NCI-H82 treated with DMSO at 0.1 percent for 48 hours (cell line): ENCODE data around the gene BRCA1.

Source experiments
- DNase-seq: peaks from one replicate; lab custom pipeline; 2025; ENCODE audit not compliant: unreplicated experiment; lab: John Stamatoyannopoulos, UW

The BRCA1 gene

DNA sequence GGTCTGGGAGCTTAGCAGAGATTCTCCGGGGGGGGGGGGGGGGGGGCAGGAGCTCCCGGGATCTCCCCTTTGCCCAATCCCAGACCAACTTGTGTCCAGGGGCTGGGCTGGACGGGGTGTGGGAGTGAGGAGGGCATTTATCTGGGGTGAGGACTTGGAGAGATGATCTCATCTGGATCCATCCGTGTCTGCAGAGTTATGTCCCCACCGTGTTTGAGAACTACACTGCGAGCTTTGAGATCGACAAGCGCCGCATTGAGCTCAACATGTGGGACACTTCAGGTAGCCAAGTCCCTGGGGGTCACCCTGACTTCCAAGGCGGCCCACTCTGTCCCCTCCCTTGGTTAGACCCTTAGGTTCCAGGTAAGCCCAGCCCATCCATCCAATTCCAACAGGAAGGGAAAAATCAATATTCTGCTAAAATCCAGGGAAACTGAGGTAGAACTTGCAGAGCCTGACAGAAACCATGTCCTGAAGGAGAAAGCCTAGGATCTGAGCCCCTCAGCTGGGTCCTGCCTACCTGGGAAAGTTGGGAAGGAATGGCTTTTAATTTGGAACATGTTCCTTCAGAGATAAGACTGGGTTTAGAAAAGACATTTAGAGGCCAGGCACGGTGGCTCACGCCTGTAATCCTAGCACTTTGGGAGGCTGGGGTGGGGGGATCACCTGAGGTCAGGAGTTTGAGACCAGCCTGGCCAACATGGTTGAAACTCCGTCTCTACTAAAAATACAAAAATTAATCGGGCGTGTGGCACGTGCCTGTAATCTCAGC, 99.2 kb downstream of the BRCA1 start:
- no peak for DNase-seq

GRCh38 chr17:43025290-43025657, 99.9 kb downstream of the BRCA1 start:
- no peak for DNase-seq

DNA sequence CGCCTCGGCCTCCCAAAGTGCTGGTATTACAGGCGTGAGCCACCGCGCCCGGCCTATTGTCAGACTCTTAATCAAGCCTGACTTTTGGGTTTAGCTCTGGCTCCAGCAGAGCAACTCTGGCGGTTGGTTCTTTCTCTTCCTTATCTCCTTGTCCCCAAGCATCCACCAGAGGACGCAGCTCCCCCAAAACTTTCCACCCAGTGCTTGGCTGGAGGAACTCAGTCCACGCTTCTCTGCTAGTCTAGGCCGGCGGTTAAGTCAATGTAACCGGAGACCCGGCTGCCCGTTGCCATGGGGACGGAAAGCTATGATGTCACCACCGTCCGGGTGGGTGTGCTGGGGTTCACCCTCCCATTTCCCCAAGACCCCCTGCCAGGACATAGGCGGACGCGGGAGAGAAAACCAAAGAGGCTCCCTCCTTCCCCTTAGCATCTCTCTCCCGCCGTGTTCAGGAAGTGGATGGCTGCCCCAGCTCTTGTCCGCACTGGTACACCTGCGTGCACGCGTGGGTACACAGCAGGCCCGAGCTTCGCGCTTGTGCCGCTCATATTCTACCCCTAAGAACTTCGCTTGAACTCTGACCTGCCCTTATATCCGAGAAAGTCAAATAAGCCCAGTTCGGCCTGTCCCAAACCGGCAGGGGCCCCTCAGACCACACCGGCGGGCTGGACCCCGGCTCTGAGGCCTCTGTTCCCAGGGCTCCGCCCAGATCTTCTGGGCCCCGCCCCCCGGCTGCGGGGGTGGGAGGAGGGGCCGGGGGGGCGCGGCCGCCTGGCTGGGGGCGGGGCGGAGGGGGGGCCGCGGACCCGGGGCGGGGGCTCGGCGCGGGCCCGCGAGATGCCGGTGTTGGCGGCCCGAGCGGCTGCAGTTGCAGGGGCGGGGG, 100.5 kb downstream of the BRCA1 start, which contains the start of gene RND2:
Gene RND2 (plus strand): TSS at position 825 of the 883 bp plus-strand sequence. CDS start 117 bp downstream, outside the sequence.
- DNase-seq: peak; percentile 82

DNA sequence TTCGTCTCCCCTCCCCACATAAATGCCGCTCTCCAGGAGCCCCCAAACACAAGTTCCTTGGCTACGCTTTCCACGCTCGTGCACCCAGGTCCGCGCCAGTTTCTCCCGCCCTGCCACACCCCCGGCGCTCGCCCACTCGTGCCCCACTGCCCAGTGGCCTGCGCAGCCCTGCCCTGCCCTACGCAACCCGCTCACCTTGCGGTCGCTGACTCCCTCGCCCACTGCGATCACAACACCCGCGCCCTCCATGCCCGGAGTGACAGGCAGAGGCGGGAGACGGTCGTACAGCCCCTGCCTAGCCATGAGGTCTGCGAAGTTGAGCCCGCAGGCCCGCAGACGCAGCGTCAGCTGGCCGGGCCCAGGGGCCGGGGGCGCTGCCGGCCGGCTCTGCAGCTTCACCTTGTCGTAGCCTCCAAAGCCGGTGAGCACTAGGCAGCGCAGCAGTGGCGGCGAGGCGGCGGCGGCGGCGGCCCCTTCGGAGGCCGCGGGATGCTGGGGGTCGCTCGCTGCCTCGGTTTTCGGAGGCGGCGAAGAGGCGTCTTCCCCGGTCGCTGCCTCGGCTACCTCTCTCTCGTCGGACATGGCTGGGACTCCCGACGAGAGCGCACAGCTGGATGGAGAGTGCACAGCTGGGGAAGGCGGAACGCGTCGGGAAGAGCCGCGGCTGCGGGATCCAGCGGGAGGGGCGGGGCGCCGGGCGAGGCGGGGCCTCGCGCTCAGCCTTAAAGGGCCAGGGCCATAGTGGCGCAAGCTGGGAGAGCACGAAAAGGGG, 103.2 kb downstream of the BRCA1 start, which contains the start of gene VAT1:
Gene VAT1 (minus strand): TSS at position 645 of the 772 bp plus-strand sequence. CDS start 63 bp downstream, at position 582.
- peak; percentile 67 for DNase-seq

- no peak for DNase-seq
These were observed 104.1 kb downstream of the BRCA1 start for GRCh38 chr17:43020789-43021740.

GRCh38 chr17:43020030-43020621, 105.0 kb downstream of the BRCA1 start:
- DNase-seq: no peak

GRCh38 chr17:43019418-43019817, 105.7 kb downstream of the BRCA1 start:
- no peak for DNase-seq

GRCh38 chr17:43018932-43019331, 106.2 kb downstream of the BRCA1 start:
- no peak for DNase-seq

DNA sequence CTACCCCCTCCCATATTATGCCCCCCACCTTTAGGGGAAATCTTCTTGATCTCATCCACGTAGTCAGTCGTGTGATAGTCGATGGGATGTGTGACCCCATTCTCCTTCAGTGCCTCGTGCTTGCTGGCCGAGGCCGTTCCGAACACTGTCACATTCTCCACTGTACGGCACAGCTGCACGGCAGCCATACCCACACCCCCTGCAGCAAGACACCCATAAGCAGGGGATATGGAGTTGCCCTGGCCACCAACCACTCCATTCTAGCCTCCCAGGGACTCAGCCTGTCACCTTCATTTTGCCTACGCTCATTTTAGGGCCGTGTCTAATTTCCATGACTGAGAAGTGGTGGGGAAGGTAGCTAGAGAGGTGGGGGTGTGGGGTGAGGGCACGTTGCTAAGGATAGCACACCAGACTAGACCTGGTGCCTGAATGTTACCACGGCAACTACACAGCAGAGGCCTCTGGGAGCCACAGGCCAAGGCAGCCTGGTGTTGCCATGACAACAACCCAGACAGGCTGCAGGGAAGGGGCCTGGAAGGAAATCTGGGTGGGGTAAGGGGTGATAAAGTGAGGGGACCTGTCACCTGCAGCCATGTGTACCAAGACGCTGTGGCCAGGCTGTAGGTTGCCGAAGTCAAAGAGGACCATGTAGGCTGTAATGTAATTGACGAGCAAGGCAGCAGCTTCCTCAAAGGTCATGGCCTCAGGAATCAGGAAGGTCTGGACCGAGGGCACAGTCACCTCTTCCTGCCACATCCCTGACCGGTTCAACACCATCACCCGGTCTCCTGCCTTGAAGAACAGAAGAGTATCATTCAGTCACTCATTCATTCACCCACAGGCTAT, 106.9 kb downstream of the BRCA1 start:
- DNase-seq: no peak

DNA sequence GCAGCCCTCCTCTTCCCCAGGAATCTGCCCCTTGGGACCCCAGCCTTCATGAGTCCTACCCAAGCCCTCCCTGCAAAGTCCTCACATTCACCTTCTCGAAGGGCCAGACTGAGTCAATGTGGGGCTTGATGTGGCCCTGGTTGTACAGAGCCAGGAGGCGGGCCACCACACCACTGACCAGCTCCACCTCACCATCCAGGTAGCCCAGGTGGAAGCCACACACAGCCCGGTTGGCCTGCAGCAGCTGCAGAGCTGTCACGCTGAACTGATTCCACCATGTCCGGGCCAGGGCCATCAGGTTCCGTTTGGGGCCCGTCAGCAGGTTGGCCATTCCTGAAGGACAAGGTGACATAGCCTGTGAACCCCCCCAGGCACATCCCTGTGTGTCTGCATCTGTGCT, 108.9 kb downstream of the BRCA1 start:
- no peak for DNase-seq

- DNase-seq: no peak
These were observed 109.6 kb downstream of the BRCA1 start for GRCh38 chr17:43015579-43015978.

DNA sequence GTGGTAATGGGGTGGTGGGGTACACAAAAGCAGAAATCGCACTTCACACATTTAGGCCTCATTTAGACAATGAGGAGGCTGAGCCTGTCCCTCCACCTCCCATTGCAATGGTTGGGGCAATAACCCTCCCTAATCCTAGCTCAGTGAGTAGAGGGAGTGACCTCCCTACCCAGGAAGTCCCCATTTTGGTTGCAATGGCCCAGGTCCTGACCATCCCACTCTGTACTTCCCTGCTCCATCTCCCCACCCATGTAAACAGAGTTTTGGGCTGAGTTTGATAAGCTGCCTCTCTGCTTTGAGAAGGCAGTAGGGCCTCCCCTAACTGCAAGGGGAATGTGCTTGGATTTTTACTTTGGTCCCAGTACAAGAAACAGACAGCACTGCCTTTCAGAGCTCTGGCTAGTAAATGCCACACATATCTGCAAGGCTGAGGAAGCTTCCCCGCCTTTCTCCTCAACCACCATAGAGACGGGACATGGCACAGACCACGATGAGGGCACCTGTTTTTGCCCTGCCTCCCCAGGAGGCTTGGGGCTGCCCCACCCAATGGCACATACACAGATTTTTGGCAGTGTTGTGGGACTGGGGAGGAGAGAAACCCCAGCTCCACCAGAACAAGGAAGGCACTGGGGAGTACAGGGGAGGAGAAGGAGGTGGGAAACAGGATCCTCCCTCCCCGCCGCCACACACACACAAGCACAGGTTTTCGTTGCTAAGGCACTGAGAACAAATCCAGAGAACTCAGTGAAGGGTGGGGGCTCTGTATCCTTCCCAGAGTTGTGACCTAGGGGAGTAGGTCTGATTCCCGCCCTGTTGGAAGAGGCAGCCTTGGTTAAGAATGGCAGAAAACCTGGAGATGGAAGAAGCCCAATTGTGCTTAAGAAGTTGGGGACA, 110.3 kb downstream of the BRCA1 start:
- DNase-seq: no peak

DNA sequence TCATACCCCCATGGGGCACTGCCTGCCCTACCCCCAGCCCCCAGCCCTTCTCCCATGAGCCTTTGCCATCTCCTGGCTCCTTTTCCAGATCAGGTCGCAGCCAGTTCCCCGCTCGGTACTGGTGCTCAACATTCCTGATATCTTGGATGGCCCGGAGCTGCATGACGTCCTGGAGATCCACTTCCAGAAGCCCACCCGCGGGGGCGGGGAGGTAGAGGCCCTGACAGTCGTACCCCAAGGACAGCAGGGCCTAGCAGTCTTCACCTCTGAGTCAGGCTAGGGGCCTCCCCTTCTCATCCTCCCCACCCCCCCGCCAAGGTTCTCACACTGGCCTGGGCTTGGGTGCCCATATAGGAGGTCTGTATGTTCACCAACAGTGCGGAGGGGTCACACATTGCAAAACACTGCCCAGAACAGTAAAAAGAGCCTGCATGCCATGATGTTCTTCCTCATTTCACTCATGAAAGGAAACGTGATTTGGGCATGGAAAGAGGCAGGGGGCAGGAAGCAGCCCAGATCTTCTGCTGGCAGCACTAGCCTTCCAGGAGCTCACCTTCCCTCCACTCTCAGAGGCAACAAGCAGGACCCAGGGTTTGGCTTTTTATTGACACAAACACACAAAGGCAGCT, 111.0 kb downstream of the BRCA1 start:
- DNase-seq: no peak

DNA sequence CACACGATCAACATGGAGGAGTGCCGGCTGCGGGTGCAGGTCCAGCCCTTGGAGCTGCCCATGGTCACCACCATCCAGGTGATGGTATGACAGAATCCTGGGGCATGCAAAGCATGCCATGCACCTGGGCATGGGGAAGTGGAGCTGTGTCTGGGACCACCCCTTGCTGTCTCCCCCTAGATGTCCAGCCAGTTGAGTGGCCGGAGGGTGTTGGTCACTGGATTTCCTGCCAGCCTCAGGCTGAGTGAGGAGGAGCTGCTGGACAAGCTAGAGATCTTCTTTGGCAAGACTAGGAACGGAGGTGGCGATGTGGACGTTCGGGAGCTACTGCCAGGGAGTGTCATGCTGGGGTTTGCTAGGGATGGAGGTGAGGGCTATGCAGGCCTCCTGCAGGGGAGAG, 111.9 kb downstream of the BRCA1 start:
- no peak for DNase-seq

DNA sequence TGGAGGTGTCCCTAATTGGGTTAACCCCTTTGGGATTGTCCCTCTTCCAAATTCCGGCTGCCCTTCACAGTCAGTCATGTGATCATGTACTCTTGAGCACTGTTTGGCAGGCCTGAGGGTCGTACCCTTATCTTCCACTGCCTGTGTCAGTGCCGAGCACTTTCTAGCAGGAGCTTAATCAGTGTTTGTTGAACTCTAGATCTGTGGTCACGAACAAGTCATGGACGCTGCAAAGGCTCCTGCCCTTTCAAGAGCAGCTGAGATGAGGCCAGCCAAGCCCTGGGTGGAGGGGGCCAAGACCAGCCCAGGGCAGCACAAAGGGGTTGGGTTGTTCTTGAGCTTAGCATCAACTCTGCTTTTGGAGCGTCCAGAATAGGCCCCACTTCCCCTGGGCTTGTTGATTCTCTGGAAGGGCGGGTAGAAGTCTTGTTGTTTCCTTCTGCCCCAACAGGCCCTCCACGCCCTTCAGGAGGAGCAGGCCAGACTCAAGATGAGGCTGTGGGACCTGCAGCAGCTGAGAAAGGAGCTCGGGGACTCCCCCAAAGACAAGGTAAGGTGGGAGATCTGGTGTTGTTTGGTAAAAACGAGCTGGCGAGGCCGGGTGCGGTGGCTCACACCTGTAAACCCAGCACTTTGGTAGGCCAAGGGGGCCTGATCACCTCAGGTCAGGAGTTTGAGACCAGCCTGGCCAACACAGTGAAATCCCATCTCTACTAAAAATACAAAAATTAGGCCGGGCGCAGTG, 113.3 kb downstream of the BRCA1 start:
- no peak for DNase-seq

DNA sequence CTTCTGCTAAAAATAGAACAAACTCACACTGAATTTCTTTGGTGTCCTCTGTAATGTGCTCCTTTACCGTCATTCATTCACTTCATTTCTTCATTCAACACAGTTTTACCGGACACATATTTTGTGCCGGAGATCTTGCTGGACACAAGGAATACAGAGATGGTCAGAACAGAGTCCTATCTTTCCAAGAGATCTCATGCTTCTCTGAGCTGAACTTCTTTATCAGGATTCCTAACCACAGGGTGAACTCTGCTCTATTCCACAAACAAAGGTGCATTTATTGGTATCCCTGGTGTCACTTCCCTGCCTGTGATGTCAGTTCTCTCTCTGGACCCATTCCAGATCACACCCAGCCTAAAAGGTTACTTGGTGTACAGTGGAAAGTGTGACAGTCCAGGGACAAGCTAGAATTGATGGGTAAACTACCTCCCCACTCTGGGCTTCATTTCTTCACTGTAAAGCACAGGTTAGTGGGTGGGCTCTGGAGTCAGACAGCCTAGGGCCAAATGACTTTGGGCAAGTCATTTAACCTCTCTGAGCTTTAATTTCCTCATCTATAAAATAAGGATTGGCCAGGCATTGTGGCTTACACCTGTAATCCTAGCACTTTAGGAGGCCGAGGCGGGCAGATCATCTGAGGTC, 114.4 kb downstream of the BRCA1 start:
- no peak for DNase-seq
